Measurements from ENCODE around the gene BTD.
"Not testable (repeated sequence)": the region's sequence is repeated elsewhere in the genome, so short reads cannot be mapped to it uniquely, and the experiment has no call there.

The BTD gene

DNA sequence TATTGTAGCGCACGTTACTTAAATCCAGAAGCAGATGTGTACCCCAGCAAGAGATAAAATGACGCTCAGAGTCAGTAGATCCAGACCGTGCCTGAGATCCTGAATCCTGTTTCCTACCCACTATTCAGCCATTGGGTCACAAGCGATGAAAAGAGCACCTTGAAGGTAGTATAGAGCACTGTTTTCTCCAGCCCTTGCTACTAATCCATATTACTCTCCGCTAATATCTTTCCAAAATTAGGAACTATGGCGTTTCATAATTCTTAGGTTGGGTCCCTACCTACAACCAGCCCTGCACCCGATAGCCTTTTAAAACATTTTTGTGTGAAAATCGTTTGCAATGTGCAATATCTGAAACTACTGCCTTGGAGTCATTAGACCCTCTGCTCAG lies 596 bp downstream of the BTD start:
- peak overlapping the region; percentile 73 for H3K27ac ChIP-seq
- DNase-seq (ENCODE audit: low read depth, low spot score) = no peak

DNA sequence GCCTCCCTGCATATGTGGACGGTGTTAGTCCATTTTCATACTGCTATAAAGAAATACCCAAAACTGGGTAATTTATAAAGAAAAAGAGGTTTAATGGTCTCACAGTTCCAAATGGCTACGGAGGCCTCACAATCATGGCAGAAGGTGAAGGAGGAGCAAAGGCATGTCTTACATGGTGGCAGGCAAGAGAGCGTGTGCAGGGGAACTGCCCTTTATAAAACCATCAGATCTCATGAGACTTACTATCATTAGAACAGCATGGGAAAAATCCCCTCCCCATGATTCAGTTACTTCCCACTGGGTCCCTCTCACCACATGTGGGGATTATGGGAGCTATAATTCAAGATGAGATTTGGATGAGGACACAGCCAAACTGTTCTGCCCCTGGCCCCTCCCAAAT lies 1.3 kb downstream of the BTD start:
- H3K27ac ChIP-seq; DNase-seq (ENCODE audit: low read depth, low spot score): not testable (repeated sequence)

DNA sequence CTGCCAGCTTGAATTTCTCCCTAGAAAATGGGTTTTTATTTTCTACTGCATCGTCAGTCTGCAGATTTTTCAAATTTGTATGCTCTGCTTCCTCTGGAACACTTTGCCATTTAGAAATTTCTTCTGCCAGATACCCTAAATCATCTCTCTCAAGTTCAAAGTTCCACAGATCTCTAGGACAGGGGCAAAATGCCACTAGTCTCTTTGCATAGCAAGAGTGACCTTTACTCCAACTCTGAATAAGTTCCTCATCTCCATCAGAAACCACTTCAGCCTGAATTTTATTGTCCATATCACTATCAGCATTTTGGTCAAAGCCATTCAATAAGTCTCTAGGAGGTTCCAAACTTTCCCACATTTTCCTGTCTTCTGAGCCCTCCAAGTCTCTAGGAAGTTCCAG lies 3.0 kb downstream of the BTD start:
- DNase-seq (ENCODE audit: low read depth, low spot score) = not testable (repeated sequence)

DNA sequence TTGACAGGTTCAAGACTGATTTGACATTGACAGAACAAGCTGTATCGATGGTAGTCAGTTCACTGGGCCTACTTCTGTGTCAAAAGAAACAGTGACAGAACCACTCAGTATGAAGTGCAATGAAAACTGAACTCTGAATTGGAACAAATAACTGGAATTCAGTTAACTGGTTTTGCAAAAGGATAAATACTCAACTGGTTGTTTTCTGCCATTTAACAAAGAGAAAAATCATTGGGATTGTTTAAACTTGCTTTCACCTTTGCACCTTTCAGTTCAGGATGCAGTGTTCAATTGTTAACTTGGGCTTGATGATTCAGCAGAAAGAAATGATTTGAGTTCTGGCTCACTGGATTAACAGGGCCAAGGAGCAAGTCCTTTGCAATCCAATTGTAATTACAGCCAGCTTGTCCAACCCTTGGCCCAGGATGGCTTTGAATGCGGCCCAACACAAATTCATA lies 4.9 kb downstream of the BTD start:
- DNase-seq (ENCODE audit: low read depth, low spot score) = no peak
- H3K27ac ChIP-seq = no peak overlapping the region

More for the DNA sequence above, 3.0 kb downstream of the BTD start:
- H3K27ac ChIP-seq = not testable (repeated sequence)

DNA sequence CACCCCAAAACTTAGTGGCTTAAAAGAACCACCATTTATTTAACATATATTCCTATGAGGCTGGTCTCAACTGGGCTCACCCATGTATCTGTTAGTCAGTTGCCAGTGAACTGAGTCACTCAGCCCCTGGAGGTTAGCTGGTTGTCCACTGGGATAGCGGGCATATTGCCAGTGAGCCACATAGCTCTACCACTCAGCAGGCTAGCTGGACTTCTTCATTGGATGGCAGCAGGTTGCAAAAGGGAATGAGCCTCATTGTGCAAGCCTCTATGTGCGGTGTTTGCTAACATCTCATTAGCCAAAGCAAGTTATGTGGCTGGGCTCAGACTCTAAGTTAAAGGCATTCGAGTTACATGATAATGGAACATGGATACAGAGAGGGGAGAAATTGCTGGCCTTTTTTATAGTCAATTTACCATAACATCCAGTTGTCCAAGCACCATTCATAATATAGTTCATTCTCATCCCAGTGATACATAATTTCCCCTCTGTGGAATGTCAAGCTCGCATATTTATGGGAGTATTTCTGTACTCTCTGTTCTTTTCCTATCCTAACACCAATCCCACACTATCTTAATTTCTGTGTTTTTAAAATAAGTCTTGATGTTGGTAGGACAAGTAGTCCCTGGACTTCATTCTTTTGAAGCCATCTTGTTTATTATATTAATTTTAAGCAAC lies 8.7 kb downstream of the BTD start:
- DNase-seq (ENCODE audit: low read depth, low spot score) = peak; percentile 33

DNA sequence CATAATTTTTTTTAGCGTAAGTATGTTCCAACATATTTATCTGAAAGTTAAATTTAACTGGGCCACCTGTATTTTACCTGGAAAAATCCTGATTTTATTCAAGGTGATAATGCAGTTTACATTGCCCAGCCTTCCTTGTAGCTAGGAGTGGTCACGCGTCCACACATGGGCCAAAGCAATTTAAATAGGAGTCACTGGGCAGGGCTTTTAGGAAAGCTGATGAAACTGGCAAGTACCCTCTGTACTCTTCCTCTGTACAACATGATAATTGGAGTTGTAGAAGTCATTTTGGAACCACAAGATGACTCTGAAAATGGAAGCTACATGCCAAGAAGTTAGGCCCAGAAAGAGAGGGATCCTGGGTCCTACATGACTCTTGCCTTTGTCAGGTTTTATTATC lies 9.5 kb downstream of the BTD start:
- H3K27ac ChIP-seq = no peak overlapping the region
- no peak for DNase-seq (ENCODE audit: low read depth, low spot score)

More for the DNA sequence above, 8.7 kb downstream of the BTD start:
- no peak overlapping the region for H3K27ac ChIP-seq

DNA sequence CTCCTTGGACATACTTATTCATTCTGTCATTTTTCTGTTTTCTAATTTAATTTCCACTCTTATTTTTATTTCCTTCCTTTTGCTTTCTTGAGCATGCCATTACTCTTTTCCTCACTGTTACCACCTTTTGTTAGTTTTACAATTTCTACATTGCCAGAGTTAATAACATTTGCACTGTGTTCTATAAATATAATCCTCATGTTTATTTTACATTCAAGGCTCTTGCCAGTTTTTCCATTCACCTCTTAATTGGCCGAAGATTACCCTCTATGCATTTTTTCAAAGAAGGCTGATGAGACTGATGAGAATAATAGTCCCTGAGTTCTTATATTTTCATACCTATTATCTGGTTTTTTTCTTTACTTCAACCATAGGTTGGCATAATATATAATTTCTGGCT lies 10.5 kb downstream of the BTD start:
- no peak overlapping the region for H3K27ac ChIP-seq
- DNase-seq (ENCODE audit: low read depth, low spot score) = no peak

DNA sequence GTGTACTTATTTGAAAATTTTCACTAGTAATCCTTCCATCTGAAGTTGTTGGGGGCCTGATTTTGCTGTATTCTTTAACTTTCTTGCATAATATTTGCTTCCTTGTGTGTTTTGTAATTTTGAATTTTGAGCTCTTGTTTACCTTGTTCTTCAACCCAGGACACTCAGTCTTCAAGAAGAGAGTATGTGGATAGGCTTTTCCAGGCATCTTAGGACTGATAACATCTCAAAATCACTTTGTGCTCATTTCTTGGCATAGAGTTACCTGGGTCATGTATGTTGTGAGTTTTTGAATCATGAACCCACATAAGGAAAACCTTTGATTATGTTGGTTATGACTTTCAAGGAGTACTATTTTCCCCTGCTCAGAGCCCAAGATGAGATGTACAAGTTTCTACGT lies 13.4 kb downstream of the BTD start:
- no peak for DNase-seq (ENCODE audit: low read depth, low spot score)
- H3K27ac ChIP-seq = no peak overlapping the region

DNA sequence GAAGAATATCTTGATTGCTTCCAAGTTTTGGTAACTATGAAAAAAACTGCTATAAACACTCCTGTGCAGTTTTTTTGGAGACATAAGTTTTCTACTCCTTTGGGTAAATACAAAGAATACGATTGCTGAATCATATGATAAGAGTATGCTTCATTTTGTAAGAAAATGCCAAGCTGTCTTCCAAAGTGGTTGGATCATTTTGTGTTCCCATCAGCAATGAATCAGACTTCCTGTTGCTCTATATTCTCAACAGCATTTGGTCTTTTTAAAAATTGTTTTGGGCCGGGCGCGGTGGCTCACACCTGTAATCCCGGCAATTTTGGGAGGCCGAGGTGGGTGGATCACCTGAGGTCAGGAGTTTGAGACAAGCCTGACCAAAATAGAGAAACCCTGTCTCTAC lies 14.5 kb downstream of the BTD start:
- H3K27ac ChIP-seq = no peak overlapping the region
- DNase-seq (ENCODE audit: low read depth, low spot score) = no peak

DNA sequence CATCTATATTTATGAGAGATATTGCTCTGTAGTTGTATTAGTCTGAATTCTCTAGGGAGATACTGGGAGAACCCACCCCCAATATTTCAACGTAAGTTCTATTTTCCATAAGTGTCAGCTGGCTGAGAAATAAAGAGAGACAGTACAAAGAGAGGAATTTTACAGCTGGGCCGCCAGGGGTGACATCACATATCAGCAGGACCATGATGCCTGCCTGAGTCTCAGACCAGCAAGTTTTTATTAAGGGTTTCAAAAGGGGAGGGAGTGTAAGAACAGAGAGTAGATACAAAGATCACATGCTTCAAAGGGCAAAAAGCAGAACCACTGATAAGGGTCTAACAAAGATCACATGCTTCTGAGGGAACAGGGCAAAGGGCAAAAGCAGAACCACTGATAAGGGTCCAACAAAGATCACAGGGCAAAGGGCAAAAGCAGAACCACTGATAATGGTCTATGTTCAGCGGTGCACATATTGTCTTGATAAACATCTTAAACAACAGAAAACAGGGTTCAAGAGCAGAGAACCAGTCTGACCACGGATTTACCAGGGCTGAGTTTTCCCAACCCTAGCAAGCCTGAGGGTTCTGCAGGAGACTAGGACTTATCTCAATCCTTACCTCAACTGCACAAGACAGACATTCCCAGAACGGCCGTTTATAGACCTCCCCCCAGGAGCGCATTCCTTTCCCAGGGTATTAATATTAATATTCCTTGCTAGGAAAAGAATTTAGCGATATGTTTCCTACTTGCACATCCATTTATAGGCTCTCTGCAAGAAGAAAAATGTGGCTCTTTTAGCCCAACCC lies 18.3 kb downstream of the BTD start:
- H3K27ac ChIP-seq; DNase-seq (ENCODE audit: low read depth, low spot score): not testable (repeated sequence)

DNA sequence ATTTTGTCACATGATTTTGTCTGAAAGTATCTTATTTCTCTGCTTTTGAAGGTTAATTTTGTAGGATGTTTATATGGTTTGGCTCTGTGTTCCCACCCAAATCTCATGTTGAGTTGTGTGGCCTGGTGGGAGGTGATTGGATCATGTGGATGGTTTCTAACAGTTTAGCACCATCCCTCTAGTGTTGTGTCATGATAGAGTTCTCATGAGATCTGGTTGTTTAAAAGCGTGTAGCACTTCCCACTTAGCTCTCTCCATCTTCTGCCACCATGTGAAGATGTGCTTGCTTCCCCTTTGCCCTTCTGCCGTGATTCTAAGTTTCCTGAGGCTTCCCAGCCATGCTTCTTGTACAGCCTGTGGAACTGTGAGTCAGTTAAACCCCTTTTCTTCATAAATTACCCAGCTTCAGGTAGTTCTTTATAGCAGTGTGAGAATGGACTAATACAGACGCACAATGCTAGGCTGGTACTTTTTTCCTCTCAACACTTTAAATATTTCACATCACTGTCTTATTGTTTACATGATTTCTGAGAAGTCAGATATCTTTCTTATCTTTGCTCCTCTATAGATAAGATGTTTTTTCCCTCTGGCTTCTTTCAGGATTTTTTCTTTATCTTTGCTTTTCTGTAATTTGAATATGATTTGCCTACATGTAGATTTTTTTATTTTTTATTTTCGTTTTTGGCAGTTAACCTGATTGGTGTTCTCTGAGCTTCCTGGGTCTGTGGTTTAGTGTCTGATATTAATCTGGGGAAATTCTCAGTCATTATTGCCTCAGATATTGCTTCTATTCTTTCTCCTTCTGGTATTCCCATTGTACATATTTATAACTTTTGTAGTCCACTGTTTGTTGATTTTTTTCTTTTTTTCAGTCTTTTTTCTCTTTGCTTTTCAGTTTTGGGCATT lies 22.2 kb downstream of the BTD start:
- H3K27ac ChIP-seq = no peak overlapping the region
- DNase-seq (ENCODE audit: low read depth, low spot score) = no peak

DNA sequence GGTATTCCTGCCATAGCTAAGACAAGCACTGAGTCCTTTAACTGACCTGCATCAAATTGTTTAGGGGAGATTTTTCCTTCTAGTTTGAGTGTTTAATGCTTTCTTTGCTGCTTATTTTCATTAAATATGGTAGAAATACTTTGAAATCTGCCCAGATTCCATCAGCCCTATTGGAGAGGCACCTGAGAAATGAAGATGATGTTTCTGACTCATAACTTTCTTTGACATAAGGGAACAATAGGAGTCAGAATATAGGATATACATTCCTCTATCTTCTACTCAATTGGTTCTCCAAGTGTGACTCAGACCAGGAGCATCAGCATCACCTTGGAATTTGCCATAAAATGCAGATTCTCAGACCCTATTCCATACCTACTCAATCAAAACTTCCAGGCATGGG lies 27.4 kb downstream of the BTD start:
- DNase-seq (ENCODE audit: low read depth, low spot score) = no peak
- H3K27ac ChIP-seq = no peak overlapping the region

DNA sequence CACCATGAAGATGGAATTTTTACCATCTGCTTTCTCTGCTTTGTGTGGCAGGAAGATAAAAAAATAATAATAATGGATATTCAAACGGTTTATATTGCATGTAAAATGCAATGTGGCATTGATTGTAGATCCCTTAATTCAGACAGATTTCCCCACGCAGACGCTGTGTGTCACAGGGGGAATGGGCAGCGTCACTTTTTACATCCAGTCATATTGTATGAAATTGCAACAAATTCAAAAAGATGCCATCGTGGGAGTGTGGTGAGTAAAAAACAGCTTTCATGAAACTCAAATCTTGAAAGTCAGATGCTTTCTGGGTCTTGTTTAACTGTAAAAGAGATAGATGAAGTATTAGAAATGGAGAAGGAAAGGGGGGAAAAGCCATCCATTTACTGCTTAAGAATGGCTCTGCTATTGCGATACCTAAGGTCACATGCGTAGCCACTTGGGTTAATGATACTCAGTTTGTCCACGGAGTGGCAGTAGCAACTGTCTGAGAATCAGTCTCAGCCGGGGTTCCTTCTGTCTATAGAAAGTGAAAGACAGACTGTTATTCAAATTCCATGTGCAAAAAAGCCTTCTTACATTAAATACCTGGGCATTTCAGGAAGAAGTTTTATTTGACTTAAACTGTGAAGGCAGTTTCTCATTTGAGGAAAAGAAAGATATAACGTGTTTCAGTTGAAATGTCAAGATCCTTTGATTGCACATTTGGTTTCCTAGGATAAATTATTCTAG lies 28.5 kb downstream of the BTD start:
- DNase-seq (ENCODE audit: low read depth, low spot score) = no peak
- peak overlapping the region; percentile 57 for H3K27ac ChIP-seq

DNA sequence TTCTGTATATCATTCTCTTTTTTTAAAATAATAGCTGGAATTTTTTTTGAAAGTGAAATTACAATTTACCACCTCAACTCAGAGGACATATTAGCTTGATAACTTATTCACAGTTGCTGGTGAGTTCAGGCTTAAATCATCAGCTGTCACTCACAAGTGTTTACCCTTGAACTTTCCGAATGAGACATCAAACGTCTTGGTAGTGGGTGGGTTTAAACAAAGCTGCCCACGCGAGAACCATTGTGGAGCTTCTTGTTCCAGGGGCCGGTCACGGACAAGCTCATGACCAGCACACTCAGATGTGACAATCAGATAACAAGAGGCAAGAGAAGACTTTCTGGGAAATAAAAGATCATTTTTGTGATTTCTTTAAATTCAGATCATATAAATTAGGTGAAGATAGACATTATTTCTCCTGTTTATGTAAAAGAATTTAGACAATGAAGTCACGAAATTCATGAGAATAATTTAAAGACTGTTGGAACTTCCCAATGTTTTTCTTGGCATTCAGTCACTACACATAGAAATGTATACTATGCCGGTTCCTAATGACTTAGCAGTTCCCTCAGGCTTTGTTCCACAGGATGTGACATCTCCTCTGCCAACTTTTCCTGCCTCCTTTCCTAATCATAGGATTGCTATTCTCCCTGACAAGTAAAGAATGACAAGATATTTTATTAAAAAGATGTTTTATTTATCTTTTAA lies 29.3 kb downstream of the BTD start:
- H3K27ac ChIP-seq = peak overlapping the region; percentile 57
- DNase-seq (ENCODE audit: low read depth, low spot score) = no peak

DNA sequence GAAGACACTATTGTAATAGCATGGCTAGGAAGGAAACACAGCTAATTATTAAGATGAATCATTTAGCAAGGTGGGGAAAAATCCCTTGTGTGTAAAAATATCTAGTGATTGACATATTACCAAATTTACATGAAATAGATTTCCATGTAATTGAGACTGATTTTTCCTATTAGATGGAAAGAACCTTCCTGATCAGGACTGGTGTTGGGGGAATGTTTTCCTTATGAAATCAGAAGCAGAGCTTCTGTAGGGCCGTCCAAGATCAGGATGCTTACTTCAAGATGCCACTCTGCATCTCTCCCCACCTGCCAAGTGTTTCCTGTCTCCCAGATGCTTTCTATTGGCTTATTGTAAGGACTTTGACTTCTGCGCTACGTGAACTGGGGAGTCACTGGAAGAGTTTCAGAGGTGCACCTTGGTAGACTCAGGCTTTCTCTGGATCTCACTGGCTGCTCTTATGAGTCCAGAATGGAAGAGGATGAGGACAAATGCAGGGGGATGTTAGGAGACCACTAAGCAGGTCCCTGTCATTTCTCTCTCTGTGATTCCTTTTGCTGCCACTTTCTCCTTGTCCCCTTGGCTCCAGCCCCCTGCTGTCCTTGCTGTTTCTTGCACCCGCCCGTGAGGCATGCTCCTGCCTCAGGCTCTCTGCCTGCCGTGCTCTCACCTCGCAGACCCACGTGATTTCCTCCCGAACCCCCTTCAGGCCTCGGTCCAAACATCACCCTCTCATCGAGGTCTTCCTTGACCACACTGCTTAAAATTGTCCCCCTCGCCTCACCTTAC lies 30.1 kb downstream of the BTD start:
- H3K27ac ChIP-seq = peak overlapping the region; percentile 57
- DNase-seq (ENCODE audit: low read depth, low spot score) = no peak

DNA sequence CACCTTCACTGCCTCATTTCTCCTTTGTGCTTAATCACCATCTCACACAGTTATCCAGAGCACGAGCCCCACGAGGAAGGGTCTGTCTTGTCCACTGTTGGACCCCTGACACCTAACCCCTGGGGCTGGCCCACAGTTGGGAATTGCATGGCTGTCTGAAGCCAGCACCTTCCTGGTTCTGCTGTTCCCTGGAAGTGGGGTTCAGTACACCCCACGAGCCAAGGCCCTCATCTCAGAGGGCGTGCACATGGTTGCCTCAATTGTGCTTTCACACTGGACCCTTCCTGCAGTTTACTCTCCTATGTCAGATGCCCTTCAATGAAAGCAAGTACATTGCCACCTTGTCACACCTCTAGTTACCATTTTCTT lies 30.7 kb downstream of the BTD start:
- DNase-seq (ENCODE audit: low read depth, low spot score) = no peak
- no peak overlapping the region for H3K27ac ChIP-seq

DNA sequence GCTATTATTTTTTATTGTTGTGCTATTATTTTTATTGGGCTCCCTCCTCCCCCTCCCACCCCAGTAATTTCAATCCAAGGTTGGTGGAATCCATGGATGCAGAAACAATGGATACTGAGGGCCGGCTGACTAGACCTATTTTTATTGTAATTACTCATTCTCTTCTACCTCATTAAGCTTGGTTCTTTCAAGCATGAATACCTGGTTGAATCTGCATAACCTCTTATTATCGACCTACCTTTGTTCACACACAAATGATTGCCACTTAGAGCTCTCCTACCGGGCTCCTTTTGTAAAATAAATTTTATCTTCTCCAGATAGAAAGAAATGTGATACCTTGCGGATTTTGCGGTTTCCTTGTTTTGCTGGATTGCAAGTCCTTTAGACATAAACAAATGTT lies 31.6 kb downstream of the BTD start:
- no peak for DNase-seq (ENCODE audit: low read depth, low spot score)
- H3K27ac ChIP-seq = no peak overlapping the region

DNA sequence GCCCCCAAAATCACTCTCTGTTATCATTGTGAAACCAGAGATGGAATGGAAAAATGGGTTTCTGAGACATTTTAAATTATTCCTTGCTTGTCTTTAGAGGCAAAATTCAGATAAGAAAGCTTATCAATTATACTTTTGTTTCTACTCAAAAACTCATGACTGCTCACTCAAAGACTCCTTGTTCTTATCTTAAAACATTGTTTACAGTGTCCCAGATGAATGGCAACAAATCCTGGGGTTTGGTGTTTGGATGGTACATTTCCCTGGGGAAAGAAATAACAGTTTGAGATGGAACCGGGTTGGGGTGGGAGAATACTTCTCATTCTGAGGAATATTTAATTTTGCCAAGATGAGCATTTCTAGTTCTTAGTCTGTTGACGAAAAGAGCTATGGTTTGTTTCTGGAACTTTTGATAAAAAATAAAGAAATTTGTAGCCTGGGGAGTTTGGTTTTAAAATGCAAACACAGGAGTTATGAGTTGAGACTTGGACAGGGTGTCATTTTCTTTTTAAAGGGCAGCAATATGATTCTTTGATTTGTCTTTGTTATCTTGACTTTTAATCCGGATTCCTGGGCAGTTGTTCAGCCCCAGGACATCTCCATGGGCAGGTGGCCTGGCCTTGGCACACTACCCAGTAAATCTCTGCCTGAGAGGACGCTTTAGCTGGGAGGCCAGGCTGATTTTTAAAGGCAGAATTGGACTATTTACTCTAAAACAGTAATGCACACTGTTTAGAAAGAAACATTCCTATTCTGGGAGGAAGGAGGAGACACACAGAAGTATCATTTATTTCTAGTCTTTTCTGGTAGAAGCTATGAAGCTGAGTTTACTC lies 32.4 kb downstream of the BTD start:
- DNase-seq (ENCODE audit: low read depth, low spot score) = no peak
- no peak overlapping the region for H3K27ac ChIP-seq
